GM23338 (cell line): Measurements from ENCODE around the gene MR1. TPM values are rescaled to one million over a fixed set of nuclear protein-coding genes. Genes with fewer than 3 reads are reported as not detected.

Source experiments
- ATAC-seq: fragments of 200-7000 bp; cut with Tn5 transposase; 3 replicates; pipeline ENCODE4 v1.9.1; 2020
- DNase-seq: peaks from one replicate; pipeline ENCODE4 v3.0.0-alpha.2; 2015; ENCODE audit warnings: low spot score
- H2AFZ ChIP-seq: fragments of 200-600 bp; sonication (generic); 2 replicates; pipeline ENCODE4 v1.8.0; 2016; ENCODE audit warnings: antibody characterized with exemption, mild to moderate bottlenecking, moderate library complexity
- H3F3A ChIP-seq: fragments of 200-600 bp; sonication (generic); replicated peaks from 2 replicates; pipeline ENCODE4 v1.8.0; 2017; ENCODE audit warnings: antibody characterized with exemption, mixed run types, low read depth
- H3K27ac ChIP-seq: fragments of 200-600 bp; sonication (generic); 2 replicates; pipeline ENCODE4 v1.6.1; 2016; ENCODE audit warnings: low read depth
- H3K27me3 ChIP-seq: fragments of 200-600 bp; sonication (generic); 2 replicates; pipeline ENCODE4 v1.8.0; 2016; ENCODE audit warnings: mild to moderate bottlenecking, mixed run types, moderate library complexity; ENCODE audit not compliant: insufficient read depth
- H3K36me3 ChIP-seq: fragments of 200-600 bp; sonication (generic); 2 replicates; pipeline ENCODE4 v1.8.0; 2016; ENCODE audit warnings: mild to moderate bottlenecking; ENCODE audit not compliant: insufficient read depth
- H3K4me1 ChIP-seq: fragments of 200-600 bp; sonication (generic); 2 replicates; pipeline ENCODE4 v1.8.0; 2016; ENCODE audit warnings: mild to moderate bottlenecking, moderate library complexity; ENCODE audit not compliant: insufficient read depth
- H3K4me2 ChIP-seq: fragments of 200-600 bp; sonication (generic); 2 replicates; pipeline ENCODE4 v1.7.1; 2017; ENCODE audit warnings: mixed run types
- H3K4me3 ChIP-seq: fragments of 200-600 bp; sonication (generic); 2 replicates; pipeline ENCODE4 v1.6.1; 2016; ENCODE audit warnings: mixed run types
- H3K79me2 ChIP-seq: fragments of 200-600 bp; sonication (generic); replicated peaks from 2 replicates; pipeline ENCODE4 v1.8.0; 2017; ENCODE audit warnings: mild to moderate bottlenecking; ENCODE audit not compliant: insufficient read depth
- H3K9me2 ChIP-seq: fragments of 200-600 bp; sonication (generic); 2 replicates; pipeline ENCODE4 v1.8.0; 2017; ENCODE audit not compliant: insufficient read depth
- H4K20me1 ChIP-seq: fragments of 200-600 bp; sonication (generic); replicated peaks from 2 replicates; pipeline ENCODE4 v1.8.0; 2017; ENCODE audit warnings: mild to moderate bottlenecking; ENCODE audit not compliant: insufficient read depth
- H3K27ac Mint-ChIP-seq: 2 replicates; pipeline ENCODE4 v1.8.0; 2020; ENCODE audit warnings: inconsistent platforms, mild to moderate bottlenecking, moderate library complexity, mixed read lengths
- H3K27me3 Mint-ChIP-seq: 3 replicates; pipeline ENCODE4 v1.8.0; 2022; ENCODE audit warnings: low read depth, mild to moderate bottlenecking, moderate library complexity, mixed read lengths, inconsistent platforms; ENCODE audit not compliant: insufficient read depth, poor library complexity
- H3K36me3 Mint-ChIP-seq: 3 replicates; pipeline ENCODE4 v1.8.0; 2021; ENCODE audit warnings: low read depth, mild to moderate bottlenecking, inconsistent platforms, moderate library complexity, mixed read lengths
- H3K4me1 Mint-ChIP-seq: 3 replicates; pipeline ENCODE4 v1.8.0; 2020; ENCODE audit warnings: mild to moderate bottlenecking, inconsistent platforms, mixed read lengths
- H3K4me3 Mint-ChIP-seq: 3 replicates; pipeline ENCODE4 v1.8.0; 2021; ENCODE audit warnings: moderate library complexity, mild to moderate bottlenecking, inconsistent platforms, mixed read lengths
- H3K9me3 Mint-ChIP-seq: 3 replicates; pipeline ENCODE4 v1.8.0; 2020; ENCODE audit warnings: moderate library complexity, mild to moderate bottlenecking, inconsistent platforms, mixed read lengths
- CREB1 ChIP-seq: fragments of 250-450 bp; sonication (Bioruptor Pico); IDR thresholded peaks from 2 replicates; pipeline ENCODE4 v1.5.0; 2020; ENCODE audit warnings: low read depth, mild to moderate bottlenecking, moderate library complexity
- JUNB ChIP-seq: IDR thresholded peaks from one replicate; pipeline ENCODE4 v1.6.1; 2016; ENCODE audit warnings: antibody characterized with exemption; ENCODE audit not compliant: unreplicated experiment
- NANOG ChIP-seq: IDR thresholded peaks from 2 replicates; pipeline ENCODE4 v1.6.1; 2016; ENCODE audit warnings: antibody characterized with exemption, borderline replicate concordance
- POLR2AphosphoS5 ChIP-seq: IDR thresholded peaks from 2 replicates; pipeline ENCODE4 v1.6.1; 2016; ENCODE audit warnings: antibody characterized with exemption, low read depth
- ZNF114 ChIP-seq: fragments of 250-450 bp; sonication (Bioruptor Pico); IDR thresholded peaks from 2 replicates; pipeline ENCODE4 v1.5.0; 2020; ENCODE audit warnings: mild to moderate bottlenecking, moderate library complexity
- polyA plus RNA-seq: library from polyadenylated mRNA; unstranded; fragments of >200 nt; fragmentation: Nextera tagmentation; extraction: Ambion mirVana; gene quantifications from 2 replicates; pipeline ENCODE4 v1.2.1, GENCODE V29; 2016
- total RNA-seq: library from RNA; depleted of rRNA; stranded (reverse); fragments of >200 nt; shearing (Covaris generic); gene quantifications from 2 replicates; pipeline ENCODE4 v1.2.3, GENCODE V29; 2014
- TF ChIP-seq, protein P1 (sequence below): IDR thresholded peaks from 2 replicates; pipeline ENCODE4 v1.6.1; 2016; ENCODE audit warnings: antibody characterized with exemption
- TF ChIP-seq, protein P2 (sequence below): IDR thresholded peaks from one replicate; pipeline ENCODE4 v1.6.1; 2018; ENCODE audit warnings: antibody characterized with exemption; ENCODE audit not compliant: unreplicated experiment
- TF ChIP-seq, protein P3 (sequence below): fragments of 250-450 bp; sonication (Bioruptor Pico); IDR thresholded peaks from 2 replicates; pipeline ENCODE4 v1.5.0; 2020; ENCODE audit warnings: mild to moderate bottlenecking, moderate library complexity

Gene MR1
- total and polyA plus RNA-seq, 2 experiments from 2014 or later: 0.18 TPM; not detected in 1

DNA sequence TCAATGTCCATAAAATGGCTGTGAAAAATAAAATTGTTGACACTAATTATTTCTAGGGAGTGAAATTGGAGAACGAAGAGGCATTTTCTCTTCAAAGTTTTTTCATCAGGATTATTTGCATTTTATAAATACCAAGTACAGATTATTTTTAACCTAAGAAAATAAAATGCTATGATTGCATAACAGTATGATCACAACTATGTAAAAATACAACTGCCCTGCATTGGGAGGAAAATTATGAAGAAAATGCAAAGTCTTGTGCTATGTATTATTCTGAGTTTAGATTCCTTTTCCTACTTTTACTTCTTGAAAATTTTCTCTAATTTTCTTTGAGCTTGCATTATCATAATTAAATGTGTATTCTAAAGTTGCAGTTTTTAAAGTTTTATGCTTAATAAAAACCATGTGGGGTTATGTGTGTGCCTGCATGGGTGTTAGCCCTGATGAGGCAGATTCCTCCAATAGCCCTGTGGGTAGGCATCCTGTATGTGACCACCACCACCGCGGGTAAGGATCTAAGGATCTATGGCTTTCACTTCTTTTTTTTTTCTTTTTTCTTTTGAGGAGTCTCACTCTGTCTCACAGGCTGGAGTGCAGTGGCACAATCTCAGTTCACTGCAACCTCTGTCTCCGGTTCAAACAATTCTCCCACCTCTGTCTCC lies 35.8 kb upstream of the MR1 start (continued):
- TF ChIP-seq ZNF114: no peak

DNA sequence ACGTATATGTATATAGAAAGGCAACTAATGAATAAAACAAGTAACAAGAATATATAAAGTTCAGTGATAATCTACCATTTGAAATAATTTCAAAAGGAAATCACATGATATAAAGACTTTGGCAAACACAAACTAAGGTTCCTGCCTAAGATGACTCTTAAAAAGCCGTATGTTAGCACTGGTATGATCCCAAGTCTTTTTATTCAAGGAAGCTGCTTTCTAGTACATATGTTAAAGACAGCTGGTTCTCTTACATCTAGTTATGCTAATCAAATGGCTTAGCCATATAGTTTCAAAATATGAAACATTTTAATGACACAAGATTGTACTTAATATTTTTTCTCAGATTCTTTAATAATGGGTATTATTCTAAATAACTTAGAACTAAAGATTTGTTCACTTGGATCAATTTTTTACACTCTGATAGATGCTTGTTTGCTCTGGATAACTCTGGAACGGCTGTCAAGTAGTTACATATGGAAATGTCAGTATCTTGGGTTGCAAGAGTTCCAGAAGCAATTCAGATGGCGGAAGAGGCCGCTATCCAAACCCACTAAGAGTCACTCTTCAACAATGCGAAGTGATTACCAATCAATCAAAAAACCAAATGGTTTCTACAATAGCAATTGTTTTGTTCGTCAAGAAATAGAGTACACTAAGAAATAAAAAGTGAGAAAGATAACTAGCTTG lies 32.5 kb upstream of the MR1 start:
- no peak for ATAC-seq
- peaks cover 49% of the 10 kb centered on the region for H3K36me3 Mint-ChIP-seq
- H3K4me1 ChIP-seq: no peaks in the 10 kb centered on the region
- H4K20me1 ChIP-seq: peaks cover 8% of the 10 kb centered on the region
- H3K36me3 ChIP-seq: peaks cover 4% of the 10 kb centered on the region; the same call in 1 of the 2 replicates
- no peak overlapping the region for H3K4me3 ChIP-seq
- no peaks in the 10 kb centered on the region for H3K9me2 ChIP-seq
- no peak overlapping the region for H3K4me2 ChIP-seq
- H3K4me1 Mint-ChIP-seq: no peaks in the 10 kb centered on the region
- no peak overlapping the region for H3K27ac ChIP-seq
- no peaks in the 10 kb centered on the region for H3K27me3 Mint-ChIP-seq
- H3K79me2 ChIP-seq: peaks cover 45% of the 10 kb centered on the region
- TF ChIP-seq, protein P1, sequence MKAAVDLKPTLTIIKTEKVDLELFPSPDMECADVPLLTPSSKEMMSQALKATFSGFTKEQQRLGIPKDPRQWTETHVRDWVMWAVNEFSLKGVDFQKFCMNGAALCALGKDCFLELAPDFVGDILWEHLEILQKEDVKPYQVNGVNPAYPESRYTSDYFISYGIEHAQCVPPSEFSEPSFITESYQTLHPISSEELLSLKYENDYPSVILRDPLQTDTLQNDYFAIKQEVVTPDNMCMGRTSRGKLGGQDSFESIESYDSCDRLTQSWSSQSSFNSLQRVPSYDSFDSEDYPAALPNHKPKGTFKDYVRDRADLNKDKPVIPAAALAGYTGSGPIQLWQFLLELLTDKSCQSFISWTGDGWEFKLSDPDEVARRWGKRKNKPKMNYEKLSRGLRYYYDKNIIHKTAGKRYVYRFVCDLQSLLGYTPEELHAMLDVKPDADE: no peak
- TF ChIP-seq, protein P2, sequence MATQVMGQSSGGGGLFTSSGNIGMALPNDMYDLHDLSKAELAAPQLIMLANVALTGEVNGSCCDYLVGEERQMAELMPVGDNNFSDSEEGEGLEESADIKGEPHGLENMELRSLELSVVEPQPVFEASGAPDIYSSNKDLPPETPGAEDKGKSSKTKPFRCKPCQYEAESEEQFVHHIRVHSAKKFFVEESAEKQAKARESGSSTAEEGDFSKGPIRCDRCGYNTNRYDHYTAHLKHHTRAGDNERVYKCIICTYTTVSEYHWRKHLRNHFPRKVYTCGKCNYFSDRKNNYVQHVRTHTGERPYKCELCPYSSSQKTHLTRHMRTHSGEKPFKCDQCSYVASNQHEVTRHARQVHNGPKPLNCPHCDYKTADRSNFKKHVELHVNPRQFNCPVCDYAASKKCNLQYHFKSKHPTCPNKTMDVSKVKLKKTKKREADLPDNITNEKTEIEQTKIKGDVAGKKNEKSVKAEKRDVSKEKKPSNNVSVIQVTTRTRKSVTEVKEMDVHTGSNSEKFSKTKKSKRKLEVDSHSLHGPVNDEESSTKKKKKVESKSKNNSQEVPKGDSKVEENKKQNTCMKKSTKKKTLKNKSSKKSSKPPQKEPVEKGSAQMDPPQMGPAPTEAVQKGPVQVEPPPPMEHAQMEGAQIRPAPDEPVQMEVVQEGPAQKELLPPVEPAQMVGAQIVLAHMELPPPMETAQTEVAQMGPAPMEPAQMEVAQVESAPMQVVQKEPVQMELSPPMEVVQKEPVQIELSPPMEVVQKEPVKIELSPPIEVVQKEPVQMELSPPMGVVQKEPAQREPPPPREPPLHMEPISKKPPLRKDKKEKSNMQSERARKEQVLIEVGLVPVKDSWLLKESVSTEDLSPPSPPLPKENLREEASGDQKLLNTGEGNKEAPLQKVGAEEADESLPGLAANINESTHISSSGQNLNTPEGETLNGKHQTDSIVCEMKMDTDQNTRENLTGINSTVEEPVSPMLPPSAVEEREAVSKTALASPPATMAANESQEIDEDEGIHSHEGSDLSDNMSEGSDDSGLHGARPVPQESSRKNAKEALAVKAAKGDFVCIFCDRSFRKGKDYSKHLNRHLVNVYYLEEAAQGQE: no peak
- no peak for TF ChIP-seq ZNF114
- no peak for TF ChIP-seq POLR2AphosphoS5
- no peak for TF ChIP-seq JUNB
- no peak for TF ChIP-seq CREB1 (CRISPR knock-in tag)
- TF ChIP-seq, protein P3, sequence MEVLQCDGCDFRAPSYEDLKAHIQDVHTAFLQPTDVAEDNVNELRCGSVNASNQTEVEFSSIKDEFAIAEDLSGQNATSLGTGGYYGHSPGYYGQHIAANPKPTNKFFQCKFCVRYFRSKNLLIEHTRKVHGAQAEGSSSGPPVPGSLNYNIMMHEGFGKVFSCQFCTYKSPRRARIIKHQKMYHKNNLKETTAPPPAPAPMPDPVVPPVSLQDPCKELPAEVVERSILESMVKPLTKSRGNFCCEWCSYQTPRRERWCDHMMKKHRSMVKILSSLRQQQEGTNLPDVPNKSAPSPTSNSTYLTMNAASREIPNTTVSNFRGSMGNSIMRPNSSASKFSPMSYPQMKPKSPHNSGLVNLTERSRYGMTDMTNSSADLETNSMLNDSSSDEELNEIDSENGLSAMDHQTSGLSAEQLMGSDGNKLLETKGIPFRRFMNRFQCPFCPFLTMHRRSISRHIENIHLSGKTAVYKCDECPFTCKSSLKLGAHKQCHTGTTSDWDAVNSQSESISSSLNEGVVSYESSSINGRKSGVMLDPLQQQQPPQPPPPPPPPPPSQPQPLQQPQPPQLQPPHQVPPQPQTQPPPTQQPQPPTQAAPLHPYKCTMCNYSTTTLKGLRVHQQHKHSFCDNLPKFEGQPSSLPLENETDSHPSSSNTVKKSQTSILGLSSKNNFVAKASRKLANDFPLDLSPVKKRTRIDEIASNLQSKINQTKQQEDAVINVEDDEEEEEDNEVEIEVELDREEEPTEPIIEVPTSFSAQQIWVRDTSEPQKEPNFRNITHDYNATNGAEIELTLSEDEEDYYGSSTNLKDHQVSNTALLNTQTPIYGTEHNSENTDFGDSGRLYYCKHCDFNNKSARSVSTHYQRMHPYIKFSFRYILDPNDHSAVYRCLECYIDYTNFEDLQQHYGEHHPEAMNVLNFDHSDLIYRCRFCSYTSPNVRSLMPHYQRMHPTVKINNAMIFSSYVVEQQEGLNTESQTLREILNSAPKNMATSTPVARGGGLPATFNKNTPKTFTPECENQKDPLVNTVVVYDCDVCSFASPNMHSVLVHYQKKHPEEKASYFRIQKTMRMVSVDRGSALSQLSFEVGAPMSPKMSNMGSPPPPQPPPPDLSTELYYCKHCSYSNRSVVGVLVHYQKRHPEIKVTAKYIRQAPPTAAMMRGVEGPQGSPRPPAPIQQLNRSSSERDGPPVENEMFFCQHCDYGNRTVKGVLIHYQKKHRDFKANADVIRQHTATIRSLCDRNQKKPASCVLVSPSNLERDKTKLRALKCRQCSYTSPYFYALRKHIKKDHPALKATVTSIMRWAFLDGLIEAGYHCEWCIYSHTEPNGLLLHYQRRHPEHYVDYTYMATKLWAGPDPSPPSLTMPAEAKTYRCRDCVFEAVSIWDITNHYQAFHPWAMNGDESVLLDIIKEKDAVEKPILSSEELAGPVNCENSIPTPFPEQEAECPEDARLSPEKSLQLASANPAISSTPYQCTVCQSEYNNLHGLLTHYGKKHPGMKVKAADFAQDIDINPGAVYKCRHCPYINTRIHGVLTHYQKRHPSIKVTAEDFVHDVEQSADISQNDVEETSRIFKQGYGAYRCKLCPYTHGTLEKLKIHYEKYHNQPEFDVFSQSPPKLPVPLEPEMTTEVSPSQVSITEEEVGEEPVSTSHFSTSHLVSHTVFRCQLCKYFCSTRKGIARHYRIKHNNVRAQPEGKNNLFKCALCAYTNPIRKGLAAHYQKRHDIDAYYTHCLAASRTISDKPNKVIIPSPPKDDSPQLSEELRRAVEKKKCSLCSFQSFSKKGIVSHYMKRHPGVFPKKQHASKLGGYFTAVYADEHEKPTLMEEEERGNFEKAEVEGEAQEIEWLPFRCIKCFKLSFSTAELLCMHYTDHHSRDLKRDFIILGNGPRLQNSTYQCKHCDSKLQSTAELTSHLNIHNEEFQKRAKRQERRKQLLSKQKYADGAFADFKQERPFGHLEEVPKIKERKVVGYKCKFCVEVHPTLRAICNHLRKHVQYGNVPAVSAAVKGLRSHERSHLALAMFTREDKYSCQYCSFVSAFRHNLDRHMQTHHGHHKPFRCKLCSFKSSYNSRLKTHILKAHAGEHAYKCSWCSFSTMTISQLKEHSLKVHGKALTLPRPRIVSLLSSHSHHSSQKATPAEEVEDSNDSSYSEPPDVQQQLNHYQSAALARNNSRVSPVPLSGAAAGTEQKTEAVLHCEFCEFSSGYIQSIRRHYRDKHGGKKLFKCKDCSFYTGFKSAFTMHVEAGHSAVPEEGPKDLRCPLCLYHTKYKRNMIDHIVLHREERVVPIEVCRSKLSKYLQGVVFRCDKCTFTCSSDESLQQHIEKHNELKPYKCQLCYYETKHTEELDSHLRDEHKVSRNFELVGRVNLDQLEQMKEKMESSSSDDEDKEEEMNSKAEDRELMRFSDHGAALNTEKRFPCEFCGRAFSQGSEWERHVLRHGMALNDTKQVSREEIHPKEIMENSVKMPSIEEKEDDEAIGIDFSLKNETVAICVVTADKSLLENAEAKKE (CRISPR knock-in tag): no peak
- no peak for TF ChIP-seq NANOG
- H2AFZ ChIP-seq: no peak overlapping the region
- no peak for DNase-seq
- no peaks in the 10 kb centered on the region for H3K27me3 ChIP-seq
- no peak overlapping the region for H3K27ac Mint-ChIP-seq
- H3F3A ChIP-seq: no peaks in the 10 kb centered on the region
- no peak overlapping the region for H3K4me3 Mint-ChIP-seq
- no peaks in the 10 kb centered on the region for H3K9me3 Mint-ChIP-seq
